CD4-positive, alpha-beta T cell treated with Interleukin-12 subunit alpha and Interleukin-12 subunit beta, for 1 hour (primary cell): Measurements from ENCODE around the gene HPCAL1.

Experiments
- DNase-seq: peaks from one replicate; pipeline ENCODE4 v3.0.0-alpha.2; 2020

The HPCAL1 gene

GRCh38 chr2:10325278-10326145 lies 22.8 kb downstream of the HPCAL1 start:
- no peak for DNase-seq

GRCh38 chr2:10326151-10326616 lies 23.5 kb downstream of the HPCAL1 start:
- no peak for DNase-seq

- DNase-seq, result no peak
Observed at GRCh38 chr2:10326707-10327594, 24.2 kb downstream of the HPCAL1 start.

DNA sequence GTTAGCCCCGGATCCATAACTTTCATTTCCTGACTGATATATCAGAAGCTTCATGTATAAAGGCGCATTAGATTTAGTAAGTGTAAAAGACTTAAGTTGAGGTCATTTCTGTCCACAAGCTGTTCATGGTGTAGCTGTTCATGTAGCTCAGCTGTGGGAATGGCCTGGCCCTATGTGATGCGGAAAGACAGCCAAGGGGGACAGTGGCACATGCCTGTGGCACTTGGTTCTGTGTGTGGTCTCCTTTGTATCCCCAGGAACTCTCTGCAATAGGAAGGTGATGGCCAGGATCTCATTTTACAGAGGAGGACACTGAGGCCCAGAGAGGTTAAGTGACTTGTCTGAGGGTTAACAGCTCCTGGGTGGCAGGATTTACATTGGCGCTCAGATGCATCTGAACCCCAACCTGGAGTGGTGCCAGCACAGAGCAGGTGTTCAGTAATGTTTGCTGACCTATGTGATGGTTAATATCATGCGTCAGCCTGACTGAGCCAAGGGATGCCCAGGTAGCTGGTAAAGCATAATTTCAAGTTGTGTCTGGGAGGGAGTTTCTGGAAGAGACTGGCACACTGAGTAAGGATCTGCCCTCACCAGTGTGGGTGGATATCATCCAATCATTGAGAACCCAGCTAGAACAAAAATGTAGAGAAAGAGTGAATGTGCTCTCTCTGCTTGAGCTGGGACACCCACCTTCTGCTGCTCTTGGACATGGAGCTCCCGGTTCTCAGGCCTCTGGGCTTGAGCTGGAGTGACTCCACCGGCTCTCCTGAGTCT lies 25.4 kb downstream of the HPCAL1 start:
- peak; percentile 10 for DNase-seq

DNA sequence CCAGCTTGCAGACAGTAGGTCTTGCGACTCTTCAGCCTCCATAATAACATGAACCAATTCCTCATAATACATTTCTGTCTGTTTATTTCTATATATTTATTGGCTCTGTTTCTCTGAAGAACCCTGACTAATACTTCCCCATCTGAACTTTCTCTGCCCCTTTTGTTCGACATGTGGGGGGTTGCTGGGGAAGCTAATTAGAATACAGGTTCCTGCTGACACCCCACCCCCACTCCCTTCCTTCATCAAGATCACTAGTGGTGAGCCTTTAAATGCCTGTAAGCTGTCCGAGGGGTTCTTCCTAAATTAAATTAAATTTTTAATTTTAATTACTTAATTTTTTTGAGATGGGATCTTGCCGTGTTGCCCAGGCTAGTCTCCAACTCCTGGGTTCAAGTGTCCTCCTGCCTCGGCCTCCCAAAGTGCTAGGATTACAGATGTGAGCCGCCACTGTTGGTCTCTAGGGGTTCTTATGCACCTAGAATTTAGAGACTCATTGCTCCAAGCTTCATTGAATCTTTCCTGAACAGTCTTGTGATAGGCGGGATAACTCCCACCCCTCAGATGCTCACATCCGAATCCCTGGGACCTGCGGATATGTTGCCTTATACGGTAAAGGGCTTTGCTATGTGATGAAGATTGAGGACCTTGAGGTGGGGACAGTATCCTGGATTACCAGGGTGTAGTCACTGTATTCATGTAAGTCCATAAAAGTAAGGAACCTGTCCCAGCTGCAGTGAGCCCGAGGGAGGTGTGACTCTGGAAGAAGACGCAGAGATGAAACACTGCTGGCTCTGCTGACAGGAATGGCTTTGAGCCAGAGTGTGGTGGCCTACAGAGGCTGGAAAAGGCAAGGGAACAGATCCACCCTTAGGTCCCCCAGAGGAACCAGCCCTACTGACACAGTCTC lies 26.2 kb downstream of the HPCAL1 start:
- no peak for DNase-seq

DNA sequence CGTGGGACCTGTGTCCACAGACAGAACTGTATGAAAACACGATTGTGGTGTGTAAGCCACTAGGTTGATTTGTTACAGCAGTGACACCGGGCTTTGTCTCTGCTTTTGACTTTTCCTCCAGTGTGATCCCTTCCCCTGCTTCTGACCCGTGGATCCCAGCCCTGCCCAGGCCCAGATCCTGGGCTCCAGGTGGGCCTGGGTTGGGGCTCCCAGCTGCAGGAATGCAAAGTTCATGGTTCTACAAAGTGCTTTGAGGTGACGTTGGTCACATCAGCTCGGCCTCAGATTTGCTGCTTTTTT lies 26.8 kb downstream of the HPCAL1 start:
- DNase-seq, result no peak

GRCh38 chr2:10329880-10330699 lies 27.4 kb downstream of the HPCAL1 start:
- DNase-seq, result peak; percentile 50

DNA sequence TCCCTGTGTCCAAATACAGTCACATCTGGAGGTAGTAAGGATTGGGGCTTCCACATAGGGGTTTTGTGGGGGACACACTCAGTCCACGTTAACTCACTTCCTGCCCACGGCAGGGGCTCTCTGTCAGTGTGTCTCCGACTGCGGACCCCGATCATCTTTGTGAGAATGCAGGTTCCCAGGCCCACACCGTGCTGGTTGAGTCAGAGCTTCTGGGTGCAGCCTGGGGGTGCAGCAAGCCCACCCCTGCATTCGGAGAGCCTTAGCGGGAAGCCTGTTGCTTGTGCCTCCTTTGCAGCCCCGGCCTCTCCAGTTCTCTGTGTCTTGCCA lies 28.0 kb downstream of the HPCAL1 start:
- DNase-seq, result no peak

DNA sequence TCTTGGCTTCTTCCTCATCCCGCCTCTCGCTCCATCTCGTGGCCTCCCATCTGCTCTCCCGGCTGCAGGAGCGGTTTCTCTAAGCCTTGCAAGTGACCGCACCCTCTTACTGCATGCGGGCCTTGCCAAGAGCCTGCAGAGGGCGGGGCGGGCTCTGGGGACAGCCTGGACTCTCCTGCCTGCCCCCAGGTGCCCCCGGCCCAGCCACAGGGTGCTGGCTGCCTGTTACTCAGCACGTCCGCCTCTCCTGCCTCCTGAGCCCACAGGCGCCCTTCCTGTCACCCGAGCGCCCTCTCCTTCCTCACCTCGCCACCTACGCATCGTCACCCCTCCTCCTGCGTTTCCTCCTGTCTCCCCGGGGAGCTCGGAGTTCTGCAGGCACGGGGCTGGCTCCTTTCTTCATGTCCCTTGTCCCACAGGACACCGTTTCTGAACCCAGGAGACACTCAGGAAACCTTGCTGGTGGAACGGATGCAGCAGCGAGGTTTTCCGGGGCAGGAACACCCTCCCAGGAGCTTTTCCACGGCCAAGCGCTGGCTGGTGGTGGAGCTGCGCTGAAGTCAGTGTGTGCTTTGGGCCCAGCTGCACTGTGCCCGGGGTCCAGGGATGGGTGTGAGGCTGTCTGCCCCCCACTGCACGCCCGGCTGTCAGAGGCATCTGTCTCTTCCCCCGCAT lies 28.5 kb downstream of the HPCAL1 start:
- peak; percentile 63 for DNase-seq

DNA sequence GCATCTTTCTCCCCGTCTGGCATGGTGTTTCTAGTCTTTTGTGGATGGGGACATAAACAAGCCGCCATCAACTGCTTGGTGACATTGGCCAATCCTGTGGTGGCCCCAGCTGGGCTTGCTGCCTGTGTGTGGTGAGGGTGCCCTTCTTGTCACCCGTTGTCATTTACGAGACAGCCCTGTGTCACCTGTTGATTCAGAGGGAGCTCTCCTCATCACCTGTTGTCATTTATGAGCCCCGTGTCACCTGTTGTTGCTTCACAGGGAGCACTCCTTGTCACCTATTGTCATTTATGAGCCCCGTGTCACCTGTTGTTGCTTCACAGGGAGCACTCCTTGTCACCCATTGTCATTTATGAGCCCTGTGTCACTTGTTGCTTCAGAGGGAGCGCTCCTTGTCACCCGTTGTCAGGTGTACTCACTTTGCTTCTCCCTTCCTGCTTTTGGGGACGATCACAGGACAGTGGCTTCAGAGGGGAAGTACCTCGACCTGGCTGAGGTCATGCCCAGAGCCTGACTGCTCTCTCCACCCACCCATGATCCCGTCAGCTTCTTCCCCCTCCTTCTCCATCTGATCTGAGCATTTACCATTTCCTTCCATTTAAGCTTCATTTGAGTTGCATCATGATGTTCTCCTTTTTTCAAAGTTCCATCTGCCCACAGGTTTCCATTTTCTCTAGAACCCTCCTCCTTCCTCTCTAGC lies 29.1 kb downstream of the HPCAL1 start:
- DNase-seq, result peak; percentile 46

DNA sequence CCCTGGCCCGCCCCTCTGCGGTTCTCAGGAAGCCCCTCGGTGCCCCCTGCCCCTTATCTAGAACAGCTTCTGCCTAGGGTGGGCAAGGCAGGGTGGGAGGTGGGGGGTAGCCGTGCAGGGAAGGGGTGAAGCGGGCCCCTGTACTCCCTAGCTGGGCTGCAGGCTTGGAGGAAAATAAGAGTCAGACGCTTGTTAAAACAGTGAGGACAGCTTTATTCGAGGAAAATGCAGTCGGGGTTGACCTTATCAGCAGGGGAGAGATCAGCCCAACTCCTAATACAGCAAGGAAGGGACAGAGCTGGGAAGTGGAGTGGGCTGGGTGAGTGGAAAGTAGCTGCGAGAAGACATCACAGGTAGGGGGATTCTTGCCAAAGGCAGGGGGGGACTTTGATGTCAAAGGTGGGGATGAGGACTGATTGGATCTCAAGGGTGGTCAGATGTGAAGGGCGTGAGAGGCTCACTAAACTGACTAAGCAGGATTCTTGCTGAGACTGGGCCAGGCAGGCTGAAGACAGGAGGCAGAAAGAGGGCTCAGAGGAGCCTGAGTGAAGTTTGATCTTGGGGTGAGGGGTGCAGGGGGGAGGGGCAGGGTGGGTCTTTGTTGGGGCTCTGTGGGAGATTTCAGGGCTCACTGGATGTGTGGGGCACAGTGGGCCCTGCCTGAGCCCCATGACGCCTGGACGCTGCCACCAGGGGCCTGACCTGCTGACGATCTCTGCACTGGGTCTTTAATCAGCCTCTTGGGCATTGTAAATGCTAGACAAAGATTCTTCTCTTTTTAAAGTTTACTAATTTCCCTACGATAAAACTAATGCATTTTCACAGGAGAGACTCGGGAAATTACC lies 29.9 kb downstream of the HPCAL1 start:
- DNase-seq, result no peak

DNA sequence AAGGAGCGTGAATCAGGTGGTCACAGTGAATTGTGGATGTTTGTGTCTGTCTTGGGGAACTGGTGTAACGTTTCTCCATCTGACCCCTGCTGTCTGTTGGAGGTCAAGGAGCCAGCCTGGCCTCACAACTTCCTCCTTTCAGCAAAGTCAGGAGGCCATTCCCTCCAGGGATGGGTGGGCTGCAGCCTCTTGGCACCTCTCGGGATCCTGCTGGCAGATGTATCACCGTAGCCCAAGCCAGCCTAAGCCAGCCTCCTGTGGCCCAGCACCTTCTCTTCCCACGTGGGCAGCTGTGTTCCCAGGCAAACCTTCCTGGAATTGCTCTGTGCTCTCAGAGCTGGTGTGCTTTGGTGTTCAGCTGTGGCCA lies 30.5 kb downstream of the HPCAL1 start:
- no peak for DNase-seq

DNA sequence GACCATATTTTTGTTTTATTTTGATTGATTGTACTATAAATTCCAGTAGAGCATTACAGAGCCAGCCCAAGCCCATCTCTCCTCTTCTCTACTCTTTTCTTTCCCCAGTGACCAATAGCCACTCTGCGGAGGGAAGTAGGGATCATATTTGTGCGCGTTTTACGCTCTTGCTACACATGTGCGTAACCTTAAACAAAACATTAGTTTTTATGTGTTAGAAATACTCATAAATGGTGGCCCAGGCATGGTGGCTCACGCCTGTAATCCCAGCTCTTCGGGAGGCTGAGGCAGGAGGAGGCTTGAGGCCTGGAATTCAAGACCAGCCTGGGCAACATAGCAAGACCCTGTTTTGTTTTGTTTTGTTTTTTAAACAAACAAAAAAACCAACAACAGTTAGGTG lies 31.3 kb downstream of the HPCAL1 start:
- no peak for DNase-seq

- no peak for DNase-seq
Observed at GRCh38 chr2:10335046-10335840, 32.5 kb downstream of the HPCAL1 start.

- DNase-seq, result no peak
Observed at GRCh38 chr2:10336283-10336682, 33.6 kb downstream of the HPCAL1 start.

DNA sequence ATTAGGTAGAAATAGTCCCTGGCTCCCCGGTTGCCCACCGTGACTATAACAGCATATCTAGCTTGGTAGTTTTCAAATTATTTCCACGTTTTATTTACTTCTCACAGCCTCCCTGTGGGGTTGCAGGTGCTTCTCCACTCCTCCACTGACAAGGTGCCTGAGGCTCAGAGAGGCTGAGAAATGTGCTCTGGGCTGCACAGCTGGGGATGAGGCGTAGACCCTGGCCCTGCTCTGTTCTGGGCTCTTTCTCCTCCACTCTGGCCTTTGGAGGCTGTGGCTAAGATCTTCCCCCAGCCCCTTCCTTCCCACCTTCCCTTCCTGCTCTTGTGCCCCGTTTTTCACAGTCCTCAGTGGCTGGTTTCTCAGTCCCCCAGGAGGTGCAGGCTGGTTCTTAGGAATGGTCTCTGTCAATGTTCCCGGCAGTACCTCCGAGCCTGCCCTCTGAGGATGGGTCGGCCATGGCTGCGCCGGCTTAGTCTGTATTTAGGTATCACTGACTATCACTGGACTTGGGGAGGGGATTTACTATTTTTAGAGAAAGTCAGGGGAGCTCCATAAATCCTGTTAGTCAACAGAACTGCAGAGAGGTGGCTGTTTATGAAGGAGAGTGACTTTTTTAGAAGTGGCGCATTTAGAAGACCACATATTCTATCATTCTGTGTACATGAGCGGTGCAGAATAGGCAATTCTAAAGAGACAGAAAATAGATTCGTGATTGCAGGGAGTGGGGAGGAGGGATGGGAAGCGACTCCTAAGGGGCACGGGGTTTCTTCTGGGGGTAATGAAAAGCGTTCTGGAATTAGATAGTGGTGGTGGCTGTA lies 35.0 kb downstream of the HPCAL1 start:
- DNase-seq, result no peak
